Nephron (organoid): ENCODE data around the gene SMLR1.

Experiments
- H3K27ac Mint-ChIP-seq, 3 experiments: 2 replicates each; pipeline ENCODE4 v1.8.0; 2020; ENCODE audit warnings: mixed read lengths in 3 of 3, mild to moderate bottlenecking in 2 of 3, moderate library complexity in 1 of 3
- H3K27me3 Mint-ChIP-seq: 2 replicates; pipeline ENCODE4 v1.8.0; 2021; ENCODE audit warnings: low read depth, mild to moderate bottlenecking, moderate library complexity, mixed read lengths
- H3K36me3 Mint-ChIP-seq: 2 replicates; pipeline ENCODE4 v1.8.0; 2020; ENCODE audit warnings: low read depth, mixed read lengths
- H3K4me1 Mint-ChIP-seq: 2 replicates; pipeline ENCODE4 v1.8.0; 2020; ENCODE audit warnings: mixed read lengths
- H3K4me3 Mint-ChIP-seq, 3 experiments: 2 replicates each; pipeline ENCODE4 v1.8.0; 2020; ENCODE audit warnings: mild to moderate bottlenecking in 3 of 3, mixed read lengths in 3 of 3, moderate library complexity in 2 of 3
- H3K9me3 Mint-ChIP-seq: 2 replicates; pipeline ENCODE4 v1.8.0; 2020; ENCODE audit warnings: mixed read lengths
- TF ChIP-seq, protein P1 (sequence below), 3 experiments: fragments of 200-600 bp; sonication (generic); IDR thresholded peaks; one replicate each; pipeline ENCODE4 v1.5.0; 2021; ENCODE audit warnings: antibody characterized with exemption in 3 of 3; ENCODE audit not compliant: unreplicated experiment in 3 of 3

The SMLR1 gene

DNA sequence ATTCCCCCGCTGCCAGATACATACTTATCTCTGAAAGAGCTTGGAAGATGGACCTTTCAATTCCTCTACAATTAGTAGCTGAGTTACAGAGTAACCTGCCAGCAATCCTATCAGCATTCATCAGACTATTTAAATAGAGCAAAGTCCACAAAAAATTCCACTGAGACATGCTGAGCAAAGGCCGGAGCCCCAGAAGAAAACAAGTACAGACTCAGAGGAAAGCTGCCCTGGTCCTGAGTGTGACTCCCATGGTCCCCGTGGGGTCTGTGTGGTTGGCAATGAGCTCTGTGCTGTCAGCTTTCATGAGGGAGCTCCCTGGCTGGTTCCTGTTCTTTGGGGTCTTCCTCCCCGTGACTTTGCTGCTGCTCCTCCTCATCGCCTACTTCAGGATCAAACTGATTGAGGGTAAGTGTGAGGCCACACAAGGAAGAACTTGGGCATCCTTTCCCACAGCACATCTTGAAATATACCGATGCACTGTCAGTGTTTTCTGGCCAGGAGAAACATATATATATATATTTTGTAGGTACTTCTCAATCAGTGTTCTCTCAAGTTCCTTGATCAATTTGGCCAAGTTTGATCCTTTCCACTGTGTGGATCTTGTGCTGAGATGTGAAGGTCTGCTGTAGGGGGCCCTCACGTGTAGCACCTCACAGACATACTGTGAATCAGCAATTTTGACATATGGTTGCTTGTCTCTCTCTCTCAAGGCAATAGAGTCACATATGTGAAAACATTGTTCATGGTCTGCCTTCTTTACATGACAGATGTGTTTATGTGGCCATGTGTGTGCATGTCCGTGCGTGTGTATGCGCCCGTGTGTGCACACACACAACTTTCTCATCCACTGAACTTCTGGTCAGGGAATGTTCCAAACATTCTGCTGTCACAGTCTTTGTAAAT is at the start of gene SMLR1:
TSS of gene SMLR1 (plus strand) at position 160 of the 903 bp plus-strand sequence. CDS start at position 168, 8 bp downstream.
- Mint-ChIP-seq H3K9me3 (peaks cover 7% of the 10 kb centered on the region), H3K27ac (peak within 1 kb of the TSS; percentile 61 to 81 (median 67))

DNA sequence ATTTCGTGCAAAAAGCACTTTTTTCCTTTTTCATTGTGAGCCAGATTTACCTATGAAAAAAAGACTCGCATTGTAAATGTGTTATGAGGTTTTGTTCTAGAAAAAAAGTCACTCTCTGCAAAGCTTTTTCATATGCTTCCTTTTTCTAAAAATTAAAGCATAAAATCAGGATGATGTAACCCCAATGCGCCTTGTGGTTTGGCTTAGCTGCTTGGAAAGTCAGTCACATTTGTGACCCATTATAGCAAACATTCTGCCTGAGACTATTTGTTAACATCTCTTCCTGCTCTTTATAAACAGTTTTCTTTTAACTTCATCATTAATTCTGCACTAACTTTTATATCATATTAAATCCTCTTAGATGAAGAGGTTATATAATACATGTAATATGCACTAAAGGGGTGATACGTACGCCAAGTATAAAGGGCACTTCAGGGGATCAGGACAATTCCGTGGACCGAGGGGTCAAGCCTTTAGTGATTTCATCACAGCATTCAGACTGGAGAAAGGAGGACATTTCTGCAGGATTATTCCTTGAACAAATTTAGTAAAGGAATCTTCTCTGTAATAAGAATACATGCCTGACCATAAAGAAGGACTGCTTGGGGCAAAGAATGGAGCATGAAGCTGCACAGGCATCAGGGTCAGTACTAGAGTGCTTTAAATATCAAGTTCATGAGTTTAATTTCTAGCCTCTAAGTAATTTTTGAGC is 48.1 kb upstream of the SMLR1 start:
- H3K27ac Mint-ChIP-seq: peak overlapping the region in 2 of 3 experiments; percentile 3 to 50
- H3K27me3 Mint-ChIP-seq: peaks cover 3% of the 10 kb centered on the region
- peaks cover 21% of the 10 kb centered on the region for H3K4me1 Mint-ChIP-seq

More for the DNA sequence above, at the start of gene SMLR1:
- TF ChIP-seq, protein P1, sequence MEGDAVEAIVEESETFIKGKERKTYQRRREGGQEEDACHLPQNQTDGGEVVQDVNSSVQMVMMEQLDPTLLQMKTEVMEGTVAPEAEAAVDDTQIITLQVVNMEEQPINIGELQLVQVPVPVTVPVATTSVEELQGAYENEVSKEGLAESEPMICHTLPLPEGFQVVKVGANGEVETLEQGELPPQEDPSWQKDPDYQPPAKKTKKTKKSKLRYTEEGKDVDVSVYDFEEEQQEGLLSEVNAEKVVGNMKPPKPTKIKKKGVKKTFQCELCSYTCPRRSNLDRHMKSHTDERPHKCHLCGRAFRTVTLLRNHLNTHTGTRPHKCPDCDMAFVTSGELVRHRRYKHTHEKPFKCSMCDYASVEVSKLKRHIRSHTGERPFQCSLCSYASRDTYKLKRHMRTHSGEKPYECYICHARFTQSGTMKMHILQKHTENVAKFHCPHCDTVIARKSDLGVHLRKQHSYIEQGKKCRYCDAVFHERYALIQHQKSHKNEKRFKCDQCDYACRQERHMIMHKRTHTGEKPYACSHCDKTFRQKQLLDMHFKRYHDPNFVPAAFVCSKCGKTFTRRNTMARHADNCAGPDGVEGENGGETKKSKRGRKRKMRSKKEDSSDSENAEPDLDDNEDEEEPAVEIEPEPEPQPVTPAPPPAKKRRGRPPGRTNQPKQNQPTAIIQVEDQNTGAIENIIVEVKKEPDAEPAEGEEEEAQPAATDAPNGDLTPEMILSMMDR (IDR thresholded peaks at IDR 0.05; ENCODE audit: unreplicated experiment in 3 of 3): no peak
- Mint-ChIP-seq H3K36me3 (no peaks in the 10 kb centered on the region), H3K4me1 (peaks cover 11% of the 10 kb centered on the region), H3K27me3 (no peaks in the 10 kb centered on the region), H3K4me3 (no peak within 1 kb of the TSS)

DNA sequence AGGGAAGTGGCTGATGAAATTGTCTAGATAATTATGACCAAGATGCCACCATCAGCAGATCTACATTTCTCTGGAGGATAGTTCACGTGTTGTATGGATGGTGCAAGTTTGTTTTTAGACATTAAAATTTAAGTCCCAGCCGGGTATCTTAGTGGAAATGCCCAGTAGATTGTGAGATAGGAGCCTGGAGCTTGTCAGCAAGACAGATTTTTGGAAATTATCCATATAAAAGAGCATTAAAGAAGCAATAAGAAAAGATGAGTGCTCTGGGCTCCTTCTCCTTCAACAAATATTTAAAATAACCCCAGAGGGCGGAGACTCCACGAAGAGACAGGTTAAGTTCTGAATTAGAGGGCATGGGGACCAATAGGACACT is 47.6 kb upstream of the SMLR1 start:
- Mint-ChIP-seq H3K4me1 (peaks cover 26% of the 10 kb centered on the region), H3K4me3 (no peak overlapping the region), H3K27me3 (peaks cover 3% of the 10 kb centered on the region), H3K9me3 (peaks cover 15% of the 10 kb centered on the region), H3K27ac (peak overlapping the region in 2 of 3 experiments; percentile 3 to 50), H3K36me3 (no peaks in the 10 kb centered on the region)
- TF ChIP-seq, protein P1 (IDR thresholded peaks at IDR 0.05; ENCODE audit: unreplicated experiment in 3 of 3): no peak

More for the DNA sequence above, 48.1 kb upstream of the SMLR1 start:
- peaks cover 15% of the 10 kb centered on the region for H3K9me3 Mint-ChIP-seq
- TF ChIP-seq, protein P1 (IDR thresholded peaks at IDR 0.05; ENCODE audit: unreplicated experiment in 3 of 3): no peak
- no peaks in the 10 kb centered on the region for H3K36me3 Mint-ChIP-seq
- no peak overlapping the region for H3K4me3 Mint-ChIP-seq

DNA sequence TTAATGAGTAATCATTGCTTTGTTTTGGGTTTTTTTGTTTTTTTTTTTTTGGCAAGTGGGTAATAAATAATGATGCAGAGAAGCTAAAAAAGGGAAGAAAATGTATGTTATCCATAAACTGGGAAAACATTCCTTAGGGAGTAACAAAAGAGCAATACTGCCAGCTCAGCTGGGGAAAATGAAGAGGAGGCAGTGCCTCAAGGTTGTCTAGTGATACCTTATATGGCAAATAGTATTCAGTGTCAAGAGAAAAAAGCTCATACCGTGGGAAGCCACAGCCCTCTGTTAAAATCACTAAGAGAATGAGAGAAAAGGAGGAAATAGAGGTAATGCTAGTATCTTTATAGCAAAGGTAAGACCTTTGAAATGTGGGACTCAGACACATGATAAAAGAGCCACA is 47.1 kb upstream of the SMLR1 start:
- Mint-ChIP-seq H3K36me3 (no peaks in the 10 kb centered on the region), H3K9me3 (peaks cover 15% of the 10 kb centered on the region), H3K4me3 (no peak overlapping the region), H3K27me3 (peaks cover 3% of the 10 kb centered on the region), H3K27ac (peak overlapping the region in 1 of 3 experiments; percentile 50), H3K4me1 (peaks cover 27% of the 10 kb centered on the region)
- TF ChIP-seq, protein P1 (IDR thresholded peaks at IDR 0.05; ENCODE audit: unreplicated experiment in 3 of 3): no peak

DNA sequence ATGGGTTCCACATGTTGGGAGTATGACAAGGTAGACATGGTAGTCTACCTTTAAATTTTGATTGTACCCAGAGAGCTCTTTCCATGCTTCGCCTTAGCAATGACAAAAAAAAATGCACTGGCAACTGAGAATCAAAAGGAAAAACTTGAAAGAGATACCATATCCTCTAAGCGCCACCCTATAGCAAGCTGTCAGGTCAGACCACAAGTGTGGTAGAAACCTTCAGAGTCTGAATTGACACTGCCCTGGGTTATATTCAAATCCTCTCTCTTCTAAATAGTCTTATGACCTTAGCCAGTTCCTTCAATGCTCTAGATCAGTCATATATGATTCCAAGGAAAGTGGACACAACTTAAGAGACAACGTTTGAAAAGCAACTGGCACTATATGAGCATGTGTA is 45.6 kb upstream of the SMLR1 start:
- no peak overlapping the region for H3K4me3 Mint-ChIP-seq
- peaks cover 15% of the 10 kb centered on the region for H3K9me3 Mint-ChIP-seq
- H3K4me1 Mint-ChIP-seq: peaks cover 27% of the 10 kb centered on the region
- no peak overlapping the region for H3K27ac Mint-ChIP-seq
- no peaks in the 10 kb centered on the region for H3K36me3 Mint-ChIP-seq
- H3K27me3 Mint-ChIP-seq: no peaks in the 10 kb centered on the region
- TF ChIP-seq, protein P1 (IDR thresholded peaks at IDR 0.05; ENCODE audit: unreplicated experiment in 3 of 3): no peak
